ENCODE measurements around the gene ROPN1. TPM values are rescaled to one million over a fixed set of nuclear protein-coding genes. Genes with fewer than 3 reads are reported as not detected.
A peak's percentile ranks its signal among the peaks of the same experiment; 100 is the strongest.

ROPN1 gene
- total and polyA plus RNA-seq, 2 of the 13 experiments (the other 11 are each of a cell fraction or from before 2014, with no cell fraction given) = not detected

GRCh38 chr3:124034016-124034843 lies 42.3 kb upstream of the ROPN1 start (continued):
- TF ChIP-seq REL (CRISPR knock-in tag; conservative IDR thresholded peaks at IDR 0.05) (no peak), GATA4 (IDR thresholded peaks at IDR 0.05; ENCODE audit: borderline replicate concordance, low read depth) (no peak), RELA (CRISPR knock-in tag; IDR thresholded peaks at IDR 0.05) (no peak)

GRCh38 chr3:124033360-124034015 lies 41.6 kb upstream of the ROPN1 start, which contains the start of gene KALRN:
KALRN (plus strand) TSS chr3:124033369.
- POLR2A ChIA-PET = no interaction called here
- Histone ChIP-seq H3K4me2 (ENCODE audit: low read depth, low read length) (peak within 1 kb of the TSS; percentile 77), H3K79me2 (ENCODE audit: insufficient read depth, low read length) (no peaks in the 10 kb centered on the region), H3K27ac (ENCODE audit: extremely low read length, insufficient read depth, low read length) (no peak within 1 kb of the TSS), H2AFZ (ENCODE audit: low read length) (no peak within 1 kb of the TSS), H3K9me3 (ENCODE audit: low read length) (no peaks in the 10 kb centered on the region), H3K36me3 (replicated peaks in 1 of 2; ENCODE audit: control insufficient read depth in 1 of 2, insufficient read depth in 2 of 2, low read length in 2 of 2) (no peaks in the 10 kb centered on the region), H3K4me1 (ENCODE audit: insufficient read depth, low read length) (peaks cover 6% of the 10 kb centered on the region), H3K27me3 (ENCODE audit: control insufficient read depth in 1 of 2, insufficient read depth in 2 of 2, low read length in 2 of 2) (peaks cover 0 to 48% of the 10 kb centered on the region in 2 experiments), H4K20me1 (ENCODE audit: insufficient read depth, low read length) (no peaks in the 10 kb centered on the region), H3K4me3 (replicated peaks in 1 of 3; ENCODE audit: insufficient read depth in 1 of 3, low read depth in 2 of 3, low read length in 3 of 3) (peak within 1 kb of the TSS; percentile 60 to 76 (median 70)), H3K9ac (ENCODE audit: insufficient read depth, low read depth, low read length) (peak within 1 kb of the TSS; percentile 48; the same call in 1 of the 2 replicates)
- WGBS (ENCODE audit: low lambda C conversion rate) = 5% methylated on average over 17 of the region's 63 CpGs
- peak; percentile 58 for ATAC-seq
- in situ Hi-C loops (cut with HindIII; ENCODE audit: extremely low pct_ligation_motif_present, low pct_unique_long_range_greater_than_20kb) = no loop called here
- DNase-seq (ENCODE audit: low spot score) = no peak
- FAIRE-seq = no peak
- intact Hi-C loops (cut with micrococcal nuclease; ENCODE audit: unreplicated experiment) = loop anchor here (5.0 kb wide), 1 partner anchor 44 kb away; no protein-coding TSS in a partner anchor
- no TSS peak for BruUV-seq (replicated peaks)
- CTCF ChIA-PET (ENCODE audit: low intra/inter-chr PET ratio, low total read pairs) = no interaction called here
- TF ChIP-seq ZSCAN30 (CRISPR knock-in tag; IDR thresholded peaks at IDR 0.05) = no peak
- TF ChIP-seq TP53 (CRISPR knock-in tag; conservative IDR thresholded peaks at IDR 0.05) = no peak
- no peak for TF ChIP-seq GABPA (IDR thresholded peaks at IDR 0.05; ENCODE audit: low read depth, low read length)
- TF ChIP-seq GABPA (CRISPR knock-in tag; IDR thresholded peaks at IDR 0.05; ENCODE audit: low read depth) = no peak
- no peak for TF ChIP-seq MAX (IDR thresholded peaks at IDR 0.05)
- TF ChIP-seq ZNF777 (CRISPR knock-in tag; IDR thresholded peaks at IDR 0.05) = peak; percentile 76
- TF ChIP-seq MAFG (CRISPR knock-in tag; IDR thresholded peaks at IDR 0.05) = no peak
- TF ChIP-seq ZNF143 (CRISPR knock-in tag; IDR thresholded peaks at IDR 0.05) = no peak
- no peak for TF ChIP-seq AGO2 (optimal IDR thresholded peaks at IDR 0.05; ENCODE audit: low read depth, low read length)
- no peak for TF ChIP-seq TCF12 (IDR thresholded peaks at IDR 0.05)
- no peak for TF ChIP-seq TCF12 (CRISPR knock-in tag; IDR thresholded peaks at IDR 0.05)
- no peak for TF ChIP-seq NR2C2 (CRISPR knock-in tag; IDR thresholded peaks at IDR 0.05; ENCODE audit: borderline replicate concordance)
- no peak for TF ChIP-seq GATAD1 (CRISPR knock-in tag; IDR thresholded peaks at IDR 0.05)
- no peak for TF ChIP-seq ZNF224 (CRISPR knock-in tag; IDR thresholded peaks at IDR 0.05)
- no peak for TF ChIP-seq HOXA5 (CRISPR knock-in tag; IDR thresholded peaks at IDR 0.05)
- no peak for TF ChIP-seq GPN1 (CRISPR knock-in tag; IDR thresholded peaks at IDR 0.05; ENCODE audit: borderline replicate concordance)
- TF ChIP-seq ETV6 (CRISPR knock-in tag; conservative IDR thresholded peaks at IDR 0.05) = no peak
- TF ChIP-seq ZBTB20 (CRISPR knock-in tag; IDR thresholded peaks at IDR 0.05; ENCODE audit: borderline replicate concordance, low read depth) = no peak
- no peak for TF ChIP-seq FOXA1 (IDR thresholded peaks at IDR 0.05)
- no peak for TF ChIP-seq FOXA1 (CRISPR knock-in tag; IDR thresholded peaks at IDR 0.05)
- TF ChIP-seq EZH2 (conservative IDR thresholded peaks at IDR 0.05; ENCODE audit: low read depth, low read length) = 0 out of 2 replicates have a peak, but pooled peaks have one; percentile 52
- no peak for TF ChIP-seq ZNF414 (CRISPR knock-in tag; IDR thresholded peaks at IDR 0.05)
- TF ChIP-seq ZNF737 (CRISPR knock-in tag; IDR thresholded peaks at IDR 0.05; ENCODE audit: borderline replicate concordance) = no peak

Data from HepG2 (cell line).